HG03280 (cell line): Measurements from ENCODE around the gene MED16.
"Not testable (repeated sequence)": the region's sequence is repeated elsewhere in the genome, so short reads cannot be mapped to it uniquely, and the experiment has no call there.

Experiments
- ATAC-seq: cut with Tn5 transposase; IDR thresholded peaks from one replicate; pipeline ENCODE4 v1.9.1; 2021; ENCODE audit warnings: mild to moderate bottlenecking, moderate library complexity; ENCODE audit not compliant: unreplicated experiment

MED16 gene

GRCh38 chr19:889662-890295 is 3.2 kb downstream of the MED16 start:
- ATAC-seq: no peak

GRCh38 chr19:888581-889385 is 4.2 kb downstream of the MED16 start:
- ATAC-seq: no peak

- no peak for ATAC-seq
Observed at GRCh38 chr19:887599-887998, 5.4 kb downstream of the MED16 start.

- no peak for ATAC-seq
Observed at GRCh38 chr19:887072-887471, 5.9 kb downstream of the MED16 start.

GRCh38 chr19:885536-886224 is 7.3 kb downstream of the MED16 start:
- ATAC-seq: no peak

GRCh38 chr19:884420-885211 is 8.4 kb downstream of the MED16 start:
- ATAC-seq: no peak

- no peak for ATAC-seq
Observed at GRCh38 chr19:883661-884211, 9.3 kb downstream of the MED16 start.

GRCh38 chr19:882871-883497 is 10.0 kb downstream of the MED16 start:
- ATAC-seq: no peak

- no peak for ATAC-seq
Observed at GRCh38 chr19:881385-882071, 11.5 kb downstream of the MED16 start.

GRCh38 chr19:879711-880438 is 13.1 kb downstream of the MED16 start:
- ATAC-seq: no peak

GRCh38 chr19:878751-879561 is 14.0 kb downstream of the MED16 start:
- not testable (repeated sequence) for ATAC-seq

- ATAC-seq: not testable (repeated sequence)
Observed at GRCh38 chr19:877992-878660, 14.9 kb downstream of the MED16 start.

GRCh38 chr19:876780-877314 is 16.1 kb downstream of the MED16 start:
- ATAC-seq: no peak

- ATAC-seq: no peak
Observed at GRCh38 chr19:876089-876488, 16.9 kb downstream of the MED16 start.

- no peak for ATAC-seq
Observed at GRCh38 chr19:875265-875879, 17.6 kb downstream of the MED16 start.

GRCh38 chr19:873561-874041 is 19.4 kb downstream of the MED16 start:
- no peak for ATAC-seq

GRCh38 chr19:873084-873483 is 19.9 kb downstream of the MED16 start:
- no peak for ATAC-seq
